Measurements from ENCODE around the gene COX19. TPM values are rescaled to one million over a fixed set of nuclear protein-coding genes. Genes with fewer than 3 reads are reported as not detected.

Gene COX19
- polyA plus RNA-seq, 3 donors, result 7.4 to 15.0 (median 7.6) TPM

GRCh38 chr7:1021366-1021765 is 46.0 kb upstream of the COX19 start:
- TF ChIP-seq, protein P1, sequence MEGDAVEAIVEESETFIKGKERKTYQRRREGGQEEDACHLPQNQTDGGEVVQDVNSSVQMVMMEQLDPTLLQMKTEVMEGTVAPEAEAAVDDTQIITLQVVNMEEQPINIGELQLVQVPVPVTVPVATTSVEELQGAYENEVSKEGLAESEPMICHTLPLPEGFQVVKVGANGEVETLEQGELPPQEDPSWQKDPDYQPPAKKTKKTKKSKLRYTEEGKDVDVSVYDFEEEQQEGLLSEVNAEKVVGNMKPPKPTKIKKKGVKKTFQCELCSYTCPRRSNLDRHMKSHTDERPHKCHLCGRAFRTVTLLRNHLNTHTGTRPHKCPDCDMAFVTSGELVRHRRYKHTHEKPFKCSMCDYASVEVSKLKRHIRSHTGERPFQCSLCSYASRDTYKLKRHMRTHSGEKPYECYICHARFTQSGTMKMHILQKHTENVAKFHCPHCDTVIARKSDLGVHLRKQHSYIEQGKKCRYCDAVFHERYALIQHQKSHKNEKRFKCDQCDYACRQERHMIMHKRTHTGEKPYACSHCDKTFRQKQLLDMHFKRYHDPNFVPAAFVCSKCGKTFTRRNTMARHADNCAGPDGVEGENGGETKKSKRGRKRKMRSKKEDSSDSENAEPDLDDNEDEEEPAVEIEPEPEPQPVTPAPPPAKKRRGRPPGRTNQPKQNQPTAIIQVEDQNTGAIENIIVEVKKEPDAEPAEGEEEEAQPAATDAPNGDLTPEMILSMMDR (IDR thresholded peaks at IDR 0.05), result no peak
- peaks cover 1 to 4% (median 2%) of the 10 kb centered on the region in 3 donors for H3K27me3 Mint-ChIP-seq (ENCODE audit: low read depth in 3 of 3)
- H3K4me3 ChIP-seq (replicated peaks in 1 of 3; ENCODE audit: low read depth in 2 of 3, low read length in 3 of 3), result no peak overlapping the region
- peaks cover 25 to 57% of the 10 kb centered on the region in 2 donors for H3K36me3 Mint-ChIP-seq
- H3K4me1 ChIP-seq (ENCODE audit: control insufficient read depth in 1 of 2, insufficient read depth in 2 of 2, low read length in 2 of 2), result peaks cover 16 to 26% of the 10 kb centered on the region in 2 donors
- peaks cover 7 to 30% of the 10 kb centered on the region in 2 donors for H3K36me3 ChIP-seq (replicated peaks in 1 of 2; ENCODE audit: control insufficient read depth in 1 of 2, insufficient read depth in 2 of 2, low read length in 2 of 2)
- WGBS (ENCODE audit: insufficient coverage), result 98% methylated on average over 5 of the region's 7 CpGs
- H3K4me2 ChIP-seq (replicated peaks; ENCODE audit: extremely low read depth, low read length, poor library complexity, severe bottlenecking), result no peak overlapping the region
- H3K27ac Mint-ChIP-seq, result peak overlapping the region in 1 of 7 donors; percentile 54
- H3K9me3 Mint-ChIP-seq, result peaks cover 28 to 44% (median 36%) of the 10 kb centered on the region in 7 donors
- peaks cover 31% of the 10 kb centered on the region for H3K79me2 ChIP-seq (ENCODE audit: insufficient read depth, low read length)
- H3K9me3 ChIP-seq (replicated peaks in 1 of 2; ENCODE audit: control insufficient read depth in 1 of 2, insufficient read depth in 1 of 2, low read length in 2 of 2), result peaks cover 20 to 36% of the 10 kb centered on the region in 2 donors
- H2AFZ ChIP-seq (ENCODE audit: insufficient read depth, low read depth, low read length, poor library complexity, severe bottlenecking), result no peak overlapping the region
- intact Hi-C loops (cut with micrococcal nuclease), result no loop called here
- H3K4me3 Mint-ChIP-seq, result no peak overlapping the region
- no peak for DNase-seq
- H3K4me1 Mint-ChIP-seq, result peaks cover 18% of the 10 kb centered on the region
- H3K9ac ChIP-seq (ENCODE audit: insufficient read depth, low read length, poor library complexity, severe bottlenecking), result no peak overlapping the region
- no peak overlapping the region for H3K27ac ChIP-seq (ENCODE audit: low read depth in 1 of 2, low read length in 2 of 2)
- no peaks in the 10 kb centered on the region for H3K27me3 ChIP-seq (ENCODE audit: control insufficient read depth in 2 of 2, insufficient read depth in 2 of 2, low read length in 2 of 2)
- H4K20me1 ChIP-seq (ENCODE audit: insufficient read depth, low read length), result peaks cover 74% of the 10 kb centered on the region

GRCh38 chr7:1020849-1021251 is 45.5 kb upstream of the COX19 start:
- DNase-seq, result no peak

More at GRCh38 chr7:1020849-1021251, 45.5 kb upstream of the COX19 start:
- Histone ChIP-seq H3K9me3 (replicated peaks in 1 of 2; ENCODE audit: control insufficient read depth in 1 of 2, insufficient read depth in 1 of 2, low read length in 2 of 2) (peaks cover 20 to 36% of the 10 kb centered on the region in 2 donors), H3K79me2 (ENCODE audit: insufficient read depth, low read length) (peaks cover 26% of the 10 kb centered on the region), H3K4me1 (ENCODE audit: control insufficient read depth in 1 of 2, insufficient read depth in 2 of 2, low read length in 2 of 2) (peaks cover 16 to 21% of the 10 kb centered on the region in 2 donors), H3K4me3 (replicated peaks in 1 of 3; ENCODE audit: low read depth in 2 of 3, low read length in 3 of 3) (no peak overlapping the region), H4K20me1 (ENCODE audit: insufficient read depth, low read length) (peaks cover 69% of the 10 kb centered on the region), H3K36me3 (replicated peaks in 1 of 2; ENCODE audit: control insufficient read depth in 1 of 2, insufficient read depth in 2 of 2, low read length in 2 of 2) (peaks cover 3 to 25% of the 10 kb centered on the region in 2 donors), H2AFZ (ENCODE audit: insufficient read depth, low read depth, low read length, poor library complexity, severe bottlenecking) (no peak overlapping the region), H3K4me2 (replicated peaks; ENCODE audit: extremely low read depth, low read length, poor library complexity, severe bottlenecking) (no peak overlapping the region), H3K27me3 (ENCODE audit: control insufficient read depth in 2 of 2, insufficient read depth in 2 of 2, low read length in 2 of 2) (no peaks in the 10 kb centered on the region), H3K9ac (ENCODE audit: insufficient read depth, low read length, poor library complexity, severe bottlenecking) (no peak overlapping the region), H3K27ac (ENCODE audit: low read depth in 1 of 2, low read length in 2 of 2) (no peak overlapping the region)
- peaks cover 21 to 52% of the 10 kb centered on the region in 2 donors for H3K36me3 Mint-ChIP-seq
- intact Hi-C loops (cut with micrococcal nuclease), result no loop called here
- peaks cover 15% of the 10 kb centered on the region for H3K4me1 Mint-ChIP-seq
- peaks cover 28 to 46% (median 36%) of the 10 kb centered on the region in 7 donors for H3K9me3 Mint-ChIP-seq
- TF ChIP-seq, protein P1 (IDR thresholded peaks at IDR 0.05), result no peak
- H3K27ac Mint-ChIP-seq, result no peak overlapping the region
- H3K27me3 Mint-ChIP-seq (ENCODE audit: low read depth in 3 of 3), result peaks cover 1 to 4% (median 2%) of the 10 kb centered on the region in 3 donors
- H3K4me3 Mint-ChIP-seq, result no peak overlapping the region
- WGBS (ENCODE audit: insufficient coverage), result 93% methylated on average over 7 of the region's 7 CpGs

Measured in CD14-positive monocyte (primary cell).